Measurements from ENCODE around the gene ARHGEF4. TPM values are rescaled to one million over a fixed set of nuclear protein-coding genes. Genes with fewer than 3 reads are reported as not detected.

The ARHGEF4 gene
- total and polyA plus RNA-seq, 10 of the 15 experiments (the other 5 are each of a cell fraction or from before 2014, with no cell fraction given) = 0.02 to 0.24 (median 0.16) TPM; not detected in 6

GRCh38 chr2:130819226-130819607, 17.5 kb upstream of the ARHGEF4 start (continued):
- TF ChIP-seq EP300 (IDR thresholded peaks at IDR 0.05; ENCODE audit: borderline replicate concordance in 1 of 2, control insufficient read depth in 1 of 2, low read depth in 2 of 2, low read length in 2 of 2) = no peak
- no peak for TF ChIP-seq FOXM1 (IDR thresholded peaks at IDR 0.05; ENCODE audit: low read depth, low read length)
- no peak for TF ChIP-seq HDGF (IDR thresholded peaks at IDR 0.05)
- no peak for TF ChIP-seq WRNIP1 (IDR thresholded peaks at IDR 0.05; ENCODE audit: borderline replicate concordance, low read depth, low read length)

DNA sequence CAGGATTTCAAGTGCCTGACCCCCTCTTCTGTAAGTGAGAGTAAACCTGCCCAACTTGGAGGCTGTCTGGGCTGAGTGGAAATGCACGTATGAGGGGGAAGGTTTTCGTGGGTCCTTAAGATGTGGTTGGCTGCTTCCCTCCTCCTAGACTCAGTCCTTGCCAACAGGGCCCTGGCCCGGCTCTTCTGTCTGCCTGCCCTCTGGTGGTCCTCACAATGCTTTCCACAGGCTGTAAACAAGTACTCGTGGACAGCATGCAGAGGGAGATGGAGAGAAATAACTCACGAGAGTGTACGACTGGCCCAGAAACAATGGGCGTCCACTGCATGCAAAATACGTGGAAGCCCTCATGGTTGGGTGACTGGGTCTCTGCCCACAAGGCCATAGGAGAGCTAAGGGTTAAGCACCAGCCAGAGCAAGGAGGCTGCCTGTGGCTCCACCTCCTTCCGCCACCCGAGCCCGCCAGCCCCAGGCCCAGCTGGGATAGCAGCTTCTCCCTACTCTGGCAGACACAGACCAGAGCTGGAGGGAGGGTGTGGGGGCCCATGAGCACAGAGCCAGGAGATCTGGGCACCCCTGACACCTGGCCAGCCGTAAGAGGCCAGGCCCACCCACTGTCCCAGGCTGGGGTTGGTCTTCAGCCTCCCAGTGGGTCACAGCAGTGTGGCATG, 17.0 kb upstream of the ARHGEF4 start:
- DNase-seq (ENCODE audit: low read depth, low spot score) (no peak), FAIRE-seq (no peak), ATAC-seq (no peak)
- in situ Hi-C loops (cut with MboI) (no loop called here), intact Hi-C loops (cut with micrococcal nuclease; ENCODE audit: unreplicated experiment) (no loop called here)
- Histone ChIP-seq H3K9ac (ENCODE audit: control insufficient read depth, insufficient read depth, low read length) (no peak overlapping the region), H3K79me2 (ENCODE audit: control insufficient read depth, insufficient read depth, low read length) (no peaks in the 10 kb centered on the region), H3K9me3 (replicated peaks; ENCODE audit: control insufficient read depth, insufficient read depth, low read length) (no peaks in the 10 kb centered on the region), H2AFZ (ENCODE audit: control insufficient read depth, low read depth, low read length) (no peak overlapping the region), H3K4me2 (ENCODE audit: control insufficient read depth, insufficient read depth) (no peak overlapping the region), H3K27me3 (replicated peaks in 1 of 2; ENCODE audit: control insufficient read depth in 2 of 2, insufficient read depth in 2 of 2, low read length in 1 of 2) (no peaks in the 10 kb centered on the region), H3K36me3 (ENCODE audit: control insufficient read depth in 2 of 2, insufficient read depth in 2 of 2, low read length in 1 of 2) (no peaks in the 10 kb centered on the region), H3K4me1 (ENCODE audit: control insufficient read depth, insufficient read depth, low read length) (peaks cover 12% of the 10 kb centered on the region), H3K4me3 (no peak overlapping the region), H4K20me1 (ENCODE audit: control insufficient read depth, insufficient read depth) (no peaks in the 10 kb centered on the region), H3K27ac (ENCODE audit: control insufficient read depth, insufficient read depth) (no peak overlapping the region)
- POLR2A ChIA-PET = interaction anchor here (0.5 kb wide), 1 partner anchor 88 kb away, joined by 3 read pairs; no protein-coding TSS in a partner anchor
- TF ChIP-seq GATAD2B (conservative IDR thresholded peaks at IDR 0.05; ENCODE audit: low read depth) (no peak), SIN3A (IDR thresholded peaks at IDR 0.05; ENCODE audit: low read depth, low read length) (no peak), ZBTB11 (CRISPR knock-in tag; IDR thresholded peaks at IDR 0.05) (no peak), ATF7 (IDR thresholded peaks at IDR 0.05; ENCODE audit: low read depth) (no peak), KDM1A (IDR thresholded peaks at IDR 0.05; ENCODE audit: borderline replicate concordance) (no peak), POU2F2 (IDR thresholded peaks at IDR 0.05; ENCODE audit: borderline replicate concordance, low read depth, low read length) (no peak), ZBTB40 (IDR thresholded peaks at IDR 0.05; ENCODE audit: borderline replicate concordance) (no peak)
- BruUV-seq (replicated peaks) = no TSS peak
- SMC1A ChIA-PET (ENCODE audit: uncharacterized antibody, unreplicated experiment) = interaction anchor here (1.0 kb wide), 1 partner anchor 54 kb away, joined by 4 read pairs; no protein-coding TSS in a partner anchor
- CTCF ChIA-PET = interaction anchor here (5.6 kb wide), 1 partner anchor 55 kb away, joined by 33 read pairs; no protein-coding TSS in a partner anchor
- WGBS (ENCODE audit: insufficient coverage, insufficient replicate concordance, low lambda C conversion rate, missing lambda C conversion rate) = 37% methylated on average over 12 of the region's 12 CpGs
- RAD21 ChIA-PET (ENCODE audit: unreplicated experiment) = interaction anchor here (2.7 to 3.0 kb wide), 2 partner anchors 21 to 54 kb away, joined by 10 to 11 read pairs; no protein-coding TSS in a partner anchor
